ENCODE results near the gene TANGO2. TPM values are rescaled to one million over a fixed set of nuclear protein-coding genes. Genes with fewer than 3 reads are reported as not detected.

TANGO2 gene
- total and polyA plus RNA-seq, 10 of the 15 experiments (the other 5 are each of a cell fraction or from before 2014, with no cell fraction given), result 4.0 to 24.8 (median 20.9) TPM

DNA sequence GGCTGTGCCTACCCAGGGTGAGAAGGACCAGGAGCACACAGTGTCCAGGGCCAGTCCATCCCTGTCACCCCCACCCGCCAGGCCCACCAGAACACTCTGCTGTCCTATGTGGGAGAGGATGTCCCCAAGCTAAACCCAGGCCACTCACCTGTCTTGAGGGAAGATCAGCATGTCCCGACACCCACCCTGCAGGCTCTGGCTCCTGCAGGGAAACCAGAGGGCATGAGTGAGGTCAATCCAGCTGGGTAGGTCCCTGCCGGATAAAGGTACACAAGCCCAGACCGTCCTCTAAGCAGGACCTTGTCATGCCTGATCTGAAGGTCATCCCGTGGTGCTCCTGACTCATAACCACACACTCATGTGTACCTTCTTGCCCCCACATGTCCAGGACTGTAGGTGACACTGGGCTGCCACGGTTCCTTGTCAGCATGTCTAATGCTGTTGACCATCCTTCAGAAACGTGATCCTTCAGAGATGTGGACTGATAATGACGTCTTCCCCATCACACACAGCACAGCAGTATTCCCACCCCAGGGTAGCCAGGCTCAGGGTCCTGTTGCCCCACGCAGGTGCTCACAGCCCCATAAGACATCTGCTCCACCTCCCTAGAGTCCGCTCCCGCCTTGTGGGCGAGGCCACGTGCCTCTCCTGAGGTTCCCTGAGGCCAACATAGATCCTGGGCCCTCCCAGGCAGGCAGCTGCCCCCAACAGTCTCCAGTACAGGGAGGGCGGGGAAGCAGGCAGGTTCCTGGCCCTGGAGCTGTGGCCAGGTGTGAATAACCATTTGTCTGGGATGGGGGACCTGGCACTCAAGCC lies 10.4 kb upstream of the TANGO2 start:
- SMC1A ChIA-PET (ENCODE audit: uncharacterized antibody, unreplicated experiment), result no interaction called here
- Histone ChIP-seq H3K4me1 (ENCODE audit: control insufficient read depth, insufficient read depth, low read length) (no peaks in the 10 kb centered on the region), H3K27me3 (replicated peaks in 1 of 2; ENCODE audit: control insufficient read depth in 2 of 2, insufficient read depth in 2 of 2, low read length in 1 of 2) (peaks cover 8% of the 10 kb centered on the region in 2 experiments; a peak in 3 of 4 replicates), H3K9ac (ENCODE audit: control insufficient read depth, insufficient read depth, low read length) (no peak overlapping the region), H3K27ac (ENCODE audit: control insufficient read depth, insufficient read depth) (no peak overlapping the region), H3K4me2 (ENCODE audit: control insufficient read depth, insufficient read depth) (no peak overlapping the region), H3K79me2 (ENCODE audit: control insufficient read depth, insufficient read depth, low read length) (no peaks in the 10 kb centered on the region), H2AFZ (ENCODE audit: control insufficient read depth, low read depth, low read length) (no peak overlapping the region), H4K20me1 (ENCODE audit: control insufficient read depth, insufficient read depth) (no peaks in the 10 kb centered on the region), H3K4me3 (no peak overlapping the region), H3K36me3 (ENCODE audit: control insufficient read depth in 2 of 2, insufficient read depth in 2 of 2, low read length in 1 of 2) (no peaks in the 10 kb centered on the region), H3K9me3 (replicated peaks; ENCODE audit: control insufficient read depth, insufficient read depth, low read length) (no peaks in the 10 kb centered on the region)
- BruUV-seq (replicated peaks), result no TSS peak
- in situ Hi-C loops (cut with MboI), result no loop called here
- ATAC-seq (no peak), FAIRE-seq (no peak), DNase-seq (ENCODE audit: low read depth, low spot score) (no peak)
- intact Hi-C loops (cut with micrococcal nuclease; ENCODE audit: unreplicated experiment), result loop anchor here (5.0 kb wide), 1 partner anchor 38 kb away; no protein-coding TSS in a partner anchor
- RAD21 ChIA-PET (ENCODE audit: unreplicated experiment), result no interaction called here
- 31% methylated on average over 14 of the region's 14 CpGs for WGBS (ENCODE audit: insufficient coverage, insufficient replicate concordance, low lambda C conversion rate, missing lambda C conversion rate)
- TF ChIP-seq LARP7 (IDR thresholded peaks at IDR 0.05) (no peak), CBFB (IDR thresholded peaks at IDR 0.05; ENCODE audit: low read depth) (no peak), ATF7 (IDR thresholded peaks at IDR 0.05; ENCODE audit: low read depth) (no peak)
- CTCF ChIA-PET, result no interaction called here
- POLR2A ChIA-PET, result no interaction called here

DNA sequence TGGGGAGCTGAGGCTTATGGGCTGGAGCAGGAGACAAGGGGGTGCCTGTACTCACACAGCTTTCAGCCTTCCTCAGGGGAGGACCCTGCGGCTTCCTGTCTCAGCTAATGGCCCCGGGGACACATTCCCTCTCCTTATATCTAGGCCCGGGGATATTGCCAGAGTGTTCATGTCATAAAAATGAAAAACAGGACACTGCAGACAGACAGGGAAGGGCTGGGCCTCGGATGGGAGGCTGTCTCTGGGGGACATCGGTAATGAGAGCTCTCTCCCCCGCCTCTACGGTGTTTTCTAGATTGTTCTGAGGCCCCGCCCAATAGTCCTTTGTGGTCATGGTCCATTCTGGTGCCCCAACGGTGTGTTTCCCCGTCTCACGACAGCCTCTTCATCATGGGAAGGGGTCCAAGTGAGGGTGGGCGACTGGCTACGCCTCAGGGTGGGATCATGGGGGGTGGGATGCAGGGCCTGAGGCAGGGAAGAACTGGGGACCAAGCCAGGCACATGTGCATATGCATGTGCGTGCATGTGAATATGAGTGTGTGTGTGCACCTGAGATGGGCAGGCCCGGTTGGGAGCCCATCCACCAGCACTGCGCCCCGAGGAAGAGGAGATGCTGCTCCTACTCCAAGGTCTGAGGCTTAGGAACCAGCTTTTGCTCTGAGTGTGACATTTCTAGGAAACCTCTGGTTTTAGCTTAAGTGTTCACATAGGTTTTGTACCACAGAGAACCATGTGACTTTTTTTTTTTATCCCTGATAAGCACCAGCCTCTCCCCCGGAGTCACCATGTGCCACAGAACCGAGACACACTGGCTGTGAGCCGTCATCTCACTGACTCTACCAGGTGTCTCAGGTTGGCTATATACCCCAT lies 9.6 kb upstream of the TANGO2 start:
- no peak overlapping the region for H3K9ac ChIP-seq (ENCODE audit: control insufficient read depth, insufficient read depth, low read length)
- H3K4me3 ChIP-seq, result no peak overlapping the region
- H3K4me2 ChIP-seq (ENCODE audit: control insufficient read depth, insufficient read depth), result no peak overlapping the region
- no peaks in the 10 kb centered on the region for H3K4me1 ChIP-seq (ENCODE audit: control insufficient read depth, insufficient read depth, low read length)
- no peak overlapping the region for H3K27ac ChIP-seq (ENCODE audit: control insufficient read depth, insufficient read depth)
- peaks cover 8 to 9% of the 10 kb centered on the region in 2 experiments; a peak in 3 of 4 replicates for H3K27me3 ChIP-seq (replicated peaks in 1 of 2; ENCODE audit: control insufficient read depth in 2 of 2, insufficient read depth in 2 of 2, low read length in 1 of 2)
- intact Hi-C loops (cut with micrococcal nuclease; ENCODE audit: unreplicated experiment), result loop anchor here (5.0 kb wide), 1 partner anchor 39 kb away; no protein-coding TSS in a partner anchor
- CTCF ChIA-PET, result interaction anchor here (0.6 kb wide), 1 partner anchor 280 kb away, joined by 3 read pairs; no protein-coding TSS in a partner anchor
- DNase-seq (ENCODE audit: low read depth, low spot score) (no peak), ATAC-seq (no peak), FAIRE-seq (no peak)
- H4K20me1 ChIP-seq (ENCODE audit: control insufficient read depth, insufficient read depth), result no peaks in the 10 kb centered on the region
- WGBS (ENCODE audit: insufficient coverage, insufficient replicate concordance, low lambda C conversion rate, missing lambda C conversion rate), result 43% methylated on average over 20 of the region's 20 CpGs
- no peaks in the 10 kb centered on the region for H3K79me2 ChIP-seq (ENCODE audit: control insufficient read depth, insufficient read depth, low read length)
- H3K36me3 ChIP-seq (ENCODE audit: control insufficient read depth in 2 of 2, insufficient read depth in 2 of 2, low read length in 1 of 2), result no peaks in the 10 kb centered on the region
- in situ Hi-C loops (cut with MboI), result no loop called here
- H2AFZ ChIP-seq (ENCODE audit: control insufficient read depth, low read depth, low read length), result no peak overlapping the region
- no TSS peak for BruUV-seq (replicated peaks)
- no peaks in the 10 kb centered on the region for H3K9me3 ChIP-seq (replicated peaks; ENCODE audit: control insufficient read depth, insufficient read depth, low read length)
- RAD21 ChIA-PET (ENCODE audit: unreplicated experiment), result no interaction called here
- POLR2A ChIA-PET, result no interaction called here
- SMC1A ChIA-PET (ENCODE audit: uncharacterized antibody, unreplicated experiment), result no interaction called here
- TF ChIP-seq EZH2 (IDR thresholded peaks at IDR 0.05; ENCODE audit: borderline replicate concordance, control insufficient read depth, low read depth, low read length) (no peak), TARDBP (IDR thresholded peaks at IDR 0.05; ENCODE audit: borderline replicate concordance) (no peak), TCF12 (IDR thresholded peaks at IDR 0.05; ENCODE audit: low read depth, low read length) (no peak), YBX1 (IDR thresholded peaks at IDR 0.05) (no peak), RAD51 (IDR thresholded peaks at IDR 0.05) (no peak), MLLT1 (IDR thresholded peaks at IDR 0.05) (no peak), CBX5 (IDR thresholded peaks at IDR 0.05; ENCODE audit: low read depth) (no peak), TCF7 (IDR thresholded peaks at IDR 0.05; ENCODE audit: borderline replicate concordance) (no peak), IKZF2 (IDR thresholded peaks at IDR 0.05) (no peak), MEF2B (IDR thresholded peaks at IDR 0.05; ENCODE audit: partially characterized antibody, poor library complexity, severe bottlenecking) (no peak)
- TF ChIP-seq, protein P1, sequence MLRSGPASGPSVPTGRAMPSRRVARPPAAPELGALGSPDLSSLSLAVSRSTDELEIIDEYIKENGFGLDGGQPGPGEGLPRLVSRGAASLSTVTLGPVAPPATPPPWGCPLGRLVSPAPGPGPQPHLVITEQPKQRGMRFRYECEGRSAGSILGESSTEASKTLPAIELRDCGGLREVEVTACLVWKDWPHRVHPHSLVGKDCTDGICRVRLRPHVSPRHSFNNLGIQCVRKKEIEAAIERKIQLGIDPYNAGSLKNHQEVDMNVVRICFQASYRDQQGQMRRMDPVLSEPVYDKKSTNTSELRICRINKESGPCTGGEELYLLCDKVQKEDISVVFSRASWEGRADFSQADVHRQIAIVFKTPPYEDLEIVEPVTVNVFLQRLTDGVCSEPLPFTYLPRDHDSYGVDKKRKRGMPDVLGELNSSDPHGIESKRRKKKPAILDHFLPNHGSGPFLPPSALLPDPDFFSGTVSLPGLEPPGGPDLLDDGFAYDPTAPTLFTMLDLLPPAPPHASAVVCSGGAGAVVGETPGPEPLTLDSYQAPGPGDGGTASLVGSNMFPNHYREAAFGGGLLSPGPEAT (IDR thresholded peaks at IDR 0.05; ENCODE audit: low read depth), result no peak
